Activated CD4-positive, alpha-beta T cell treated with anti-CD3 and anti-CD28 coated beads, Interleukin-2, amount 50 U/mL, for 48 hours (primary cell): ENCODE measurements around the gene WHRN.

Source experiments
- DNase-seq, 2 experiments: peaks; one replicate each; pipeline ENCODE4 v3.0.0-alpha.2; 2020

WHRN gene

DNA sequence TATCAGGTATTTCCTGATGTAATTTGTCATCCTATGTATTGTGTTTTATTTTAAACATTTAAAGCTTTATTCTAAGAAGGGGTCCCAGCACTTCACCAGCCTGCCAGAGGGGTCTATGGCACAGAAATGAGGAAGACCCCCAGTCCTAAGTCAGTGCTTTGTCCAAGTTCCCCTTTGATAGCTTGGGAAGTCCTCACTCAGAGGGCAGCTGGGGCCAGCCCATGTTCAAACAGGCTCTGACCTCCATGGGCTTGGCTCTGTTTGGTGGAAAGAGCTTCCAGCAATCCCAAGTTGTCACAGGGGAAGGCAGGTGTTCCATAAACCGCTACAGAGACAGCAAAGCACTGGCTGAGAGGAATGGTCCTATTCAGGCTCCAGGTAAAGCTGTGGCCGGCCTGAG, 90.9 kb downstream of the WHRN start:
- DNase-seq: no peak

DNA sequence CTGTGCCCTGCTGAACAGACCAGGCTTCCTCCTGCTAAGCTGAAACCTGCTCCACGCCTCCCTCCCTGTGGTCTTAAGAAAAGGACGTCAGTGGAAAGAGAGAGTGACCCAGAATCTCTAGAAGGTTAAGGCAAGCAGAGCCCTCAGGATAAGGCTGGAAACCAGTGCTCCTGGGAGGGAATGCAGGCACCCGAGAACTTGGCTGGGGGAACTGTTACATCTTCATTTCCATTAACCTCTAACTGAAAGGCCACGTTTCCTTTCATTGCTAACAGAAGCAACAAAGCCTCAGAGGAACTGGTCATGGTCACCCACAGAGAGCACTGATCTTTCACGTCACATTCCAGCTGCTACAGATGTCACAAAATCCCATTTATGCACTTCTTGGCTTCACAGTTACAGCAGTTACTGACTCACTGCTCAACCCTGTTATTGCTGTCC, 91.4 kb downstream of the WHRN start:
- no peak for DNase-seq

DNA sequence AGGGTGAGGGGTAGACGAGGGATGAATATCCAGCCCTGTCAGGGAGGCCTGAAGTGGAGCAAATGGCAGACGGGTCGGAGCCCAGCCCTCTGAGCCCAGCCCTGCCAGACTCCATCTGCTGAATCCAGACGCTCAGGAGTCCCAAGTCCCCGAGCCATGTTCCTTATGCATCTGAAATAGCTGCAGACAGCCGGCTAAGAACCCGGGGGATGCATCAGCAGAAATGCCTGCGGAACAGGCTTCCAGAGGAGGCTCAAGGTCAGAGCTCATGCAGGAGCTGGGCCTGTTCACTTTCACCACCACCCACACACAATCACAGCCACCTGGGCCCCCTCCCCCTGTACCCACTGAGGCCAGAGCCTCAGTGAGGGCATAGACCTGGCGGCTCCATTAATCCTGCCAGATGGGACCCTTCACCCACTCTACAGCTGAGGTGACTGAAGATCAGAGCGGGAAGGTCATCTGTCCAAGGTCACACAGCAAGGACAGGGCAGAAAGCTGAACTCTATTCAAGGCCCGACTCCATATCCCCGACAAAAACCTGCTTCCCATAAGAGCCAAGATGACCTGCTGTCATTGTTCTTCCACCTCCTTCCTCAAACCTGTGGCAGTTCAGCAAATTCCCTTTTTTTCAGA, 93.1 kb downstream of the WHRN start:
- DNase-seq: no peak

DNA sequence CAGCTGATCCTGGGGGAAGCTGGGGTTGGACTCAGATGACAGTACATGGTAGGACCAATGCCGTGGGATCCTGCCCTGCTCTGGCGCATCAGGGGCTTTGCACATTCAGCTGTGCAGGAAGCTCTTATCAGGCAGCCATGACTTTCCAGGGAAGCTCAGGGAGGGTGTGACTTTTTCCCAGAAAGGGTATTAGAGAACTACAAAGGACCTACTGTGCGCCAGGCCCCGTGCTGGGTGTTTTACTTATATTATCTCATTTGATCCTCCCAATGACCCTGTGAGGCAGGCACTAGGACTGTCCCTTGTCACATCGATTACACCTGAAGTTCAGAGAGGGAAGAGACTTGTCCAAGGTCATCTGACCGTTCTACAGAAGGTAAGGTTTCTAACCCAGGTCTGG, 93.8 kb downstream of the WHRN start:
- no peak for DNase-seq

DNA sequence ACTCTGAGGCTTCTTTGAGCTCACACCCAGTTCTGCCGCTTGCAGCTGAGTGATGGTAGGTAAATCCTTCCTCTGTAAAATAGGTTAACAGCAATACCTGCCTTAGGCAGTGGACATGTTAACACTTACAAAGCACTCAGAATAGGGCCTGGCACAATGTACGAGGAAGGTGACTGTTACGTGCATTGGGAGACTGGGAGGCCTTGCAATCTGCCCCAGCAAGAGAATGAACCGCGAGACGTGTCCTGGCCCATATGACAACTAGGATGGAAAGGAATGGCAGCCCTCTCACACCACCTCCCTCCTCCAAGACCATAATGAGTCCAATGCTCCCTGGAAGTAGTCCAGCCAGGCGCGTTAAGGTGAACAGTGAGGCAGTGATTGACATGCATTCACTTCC, 94.4 kb downstream of the WHRN start:
- DNase-seq: no peak

DNA sequence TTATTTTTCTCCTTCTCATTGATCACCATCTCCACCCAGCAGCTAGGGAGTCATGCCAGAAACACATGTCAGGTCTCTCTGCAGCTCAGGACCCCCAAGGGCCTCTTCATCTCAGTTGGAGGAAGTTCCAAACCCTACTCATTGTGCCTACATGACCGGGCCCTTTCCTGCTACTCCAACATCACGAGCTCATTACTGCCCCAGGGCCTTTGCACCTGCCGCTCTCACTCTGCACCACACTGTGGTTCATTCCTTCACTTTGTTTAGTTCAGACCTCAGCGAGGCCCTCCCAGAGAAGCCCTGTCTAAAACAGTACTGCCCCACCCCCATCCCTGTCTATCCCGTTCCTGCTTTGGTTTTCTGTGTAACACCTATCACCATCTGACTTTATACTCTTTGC, 95.4 kb downstream of the WHRN start:
- no peak for DNase-seq

DNA sequence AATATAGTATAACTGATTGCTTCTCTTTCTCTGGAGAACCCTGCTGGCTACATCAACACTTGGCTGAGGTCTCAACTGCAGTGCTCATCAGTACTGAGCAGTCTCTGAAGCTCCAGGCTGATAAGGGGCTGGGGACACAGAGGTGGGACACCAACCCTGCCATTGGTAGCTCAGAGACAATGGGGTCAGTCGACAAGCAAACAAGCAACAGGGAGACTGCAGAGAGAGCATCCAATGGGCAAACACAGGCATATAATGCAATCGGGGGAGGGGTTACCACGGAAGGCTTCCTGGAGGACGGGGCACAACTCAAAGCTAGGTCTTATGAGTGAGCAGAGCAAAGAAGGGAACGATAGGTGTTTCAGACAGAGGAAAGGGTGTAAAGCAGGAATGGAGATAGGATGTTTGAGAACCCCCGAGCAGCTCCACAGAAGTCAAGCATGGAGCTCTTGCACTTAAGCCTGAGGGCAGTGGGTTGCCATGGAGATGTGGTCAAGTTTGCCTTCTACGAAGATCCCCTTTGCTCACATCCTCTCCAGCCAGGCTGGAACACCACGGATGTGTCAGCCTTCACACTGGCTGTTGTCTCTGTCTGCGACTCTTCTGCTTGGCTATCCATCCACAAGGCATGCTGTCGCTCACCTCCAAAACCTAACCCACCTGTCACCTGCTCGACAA, 96.0 kb downstream of the WHRN start:
- no peak for DNase-seq

DNA sequence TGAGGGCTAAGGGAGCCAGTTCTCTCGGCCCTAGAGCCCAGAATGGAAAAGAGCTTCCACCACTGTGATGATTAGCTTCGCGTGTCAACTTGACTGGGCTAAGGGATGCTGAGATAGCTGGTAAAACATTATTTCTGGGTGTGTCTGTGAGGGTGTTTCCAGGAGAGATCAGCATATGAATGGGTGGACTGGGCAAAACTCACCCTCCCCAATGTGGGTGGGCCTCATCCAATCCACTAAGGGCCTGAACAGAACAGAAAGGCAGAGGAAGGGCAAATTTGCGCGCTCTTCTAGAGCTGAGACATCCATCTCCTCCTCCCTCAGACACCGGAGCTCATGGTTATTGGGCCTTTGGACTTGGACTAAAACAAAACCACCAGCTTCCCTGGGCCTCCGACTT, 96.6 kb downstream of the WHRN start:
- no peak for DNase-seq

DNA sequence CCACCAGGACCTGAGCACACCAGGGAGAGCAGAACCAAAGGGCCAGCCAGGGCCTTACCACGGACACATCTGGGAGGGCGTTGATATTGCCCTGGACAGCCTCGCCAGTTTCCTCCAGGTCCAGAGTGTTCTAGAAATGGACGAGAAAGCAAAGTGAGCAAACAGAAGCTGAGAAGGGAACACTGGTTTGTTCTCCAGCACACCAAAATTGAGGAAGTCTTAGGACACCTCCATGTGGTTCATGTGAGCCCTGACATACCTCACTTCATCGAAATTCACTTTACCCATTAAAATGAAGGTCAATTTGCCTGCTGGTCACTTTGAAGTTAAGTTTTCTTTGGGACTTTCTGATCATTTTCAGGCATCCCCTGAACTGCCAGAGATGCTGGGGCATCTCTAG, 97.4 kb downstream of the WHRN start:
- DNase-seq: no peak

DNA sequence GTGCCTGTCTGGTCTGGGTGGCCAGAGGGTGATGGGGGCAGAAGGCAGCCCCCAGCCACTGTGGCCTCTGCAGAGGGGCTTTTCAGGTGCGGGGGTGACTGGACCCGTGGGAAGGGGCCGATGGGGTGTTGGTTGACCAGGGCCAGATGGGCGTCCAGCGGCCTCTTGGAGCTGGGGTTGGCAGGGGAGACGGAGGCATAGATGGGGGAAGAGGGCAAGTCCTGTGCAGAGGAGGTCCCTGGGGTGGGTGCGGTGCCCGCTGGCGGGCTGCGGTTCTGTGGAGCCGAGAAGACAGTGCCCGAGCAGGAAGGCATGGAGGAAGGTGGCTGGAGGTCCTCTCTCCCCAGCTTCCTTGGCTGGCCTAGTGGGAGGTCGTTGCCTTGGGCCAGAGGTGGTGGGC, 98.8 kb downstream of the WHRN start:
- no peak for DNase-seq

DNA sequence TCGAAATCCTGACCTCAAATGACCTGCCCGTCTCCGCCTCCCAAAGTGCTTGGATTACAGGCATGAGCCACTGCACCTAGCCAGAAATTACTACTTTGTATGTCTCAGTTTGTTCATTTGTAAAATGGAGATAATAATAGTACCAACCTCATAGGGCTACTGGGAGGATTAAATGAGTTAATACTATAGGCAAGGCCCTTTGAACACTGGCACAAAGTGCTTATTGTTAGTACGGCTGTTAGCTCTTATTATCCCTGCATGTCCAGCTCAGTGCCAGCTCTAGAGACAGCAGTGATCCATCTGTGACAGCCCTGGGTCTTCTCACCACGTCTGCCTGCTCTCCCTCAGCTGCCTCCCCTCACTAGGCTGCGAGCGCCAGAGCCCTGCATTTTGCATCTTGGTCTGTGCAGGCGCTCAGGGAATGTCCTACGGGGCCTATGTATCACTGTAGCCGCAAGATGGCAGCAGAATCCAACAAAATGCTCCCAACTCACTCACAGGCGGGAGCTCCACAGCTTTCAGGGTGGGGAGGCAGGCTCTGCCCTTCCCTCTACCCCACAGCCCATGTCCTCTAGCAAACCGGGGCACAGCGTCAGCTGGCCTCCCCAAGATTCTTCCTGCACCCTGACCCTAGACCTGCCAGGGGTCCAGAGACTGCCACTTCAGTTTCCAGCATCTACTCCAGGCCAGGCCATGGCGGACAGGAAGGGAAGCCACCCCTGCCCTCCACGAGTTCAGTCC, 99.8 kb downstream of the WHRN start:
- peak; percentile 79 to 83 for DNase-seq

DNA sequence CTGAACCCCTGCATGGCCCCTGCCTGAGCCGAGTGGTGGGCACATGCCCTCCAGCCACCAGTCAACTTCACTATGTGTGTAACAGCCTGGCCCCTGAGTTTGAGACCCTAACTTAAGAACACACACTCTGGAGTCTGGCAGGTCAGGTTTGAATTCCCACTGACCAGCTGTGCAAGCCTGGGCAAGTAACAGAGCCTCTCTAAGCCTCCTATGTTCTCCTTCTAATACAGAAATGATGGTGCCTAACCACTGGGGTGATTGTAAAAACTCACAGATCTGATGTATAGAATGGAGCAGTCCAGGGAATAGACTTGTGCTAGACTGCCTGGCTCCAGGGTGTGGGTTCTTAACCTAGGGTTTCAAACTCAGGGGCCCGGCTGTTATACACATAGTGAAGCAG, 100.7 kb downstream of the WHRN start:
- DNase-seq: no peak

DNA sequence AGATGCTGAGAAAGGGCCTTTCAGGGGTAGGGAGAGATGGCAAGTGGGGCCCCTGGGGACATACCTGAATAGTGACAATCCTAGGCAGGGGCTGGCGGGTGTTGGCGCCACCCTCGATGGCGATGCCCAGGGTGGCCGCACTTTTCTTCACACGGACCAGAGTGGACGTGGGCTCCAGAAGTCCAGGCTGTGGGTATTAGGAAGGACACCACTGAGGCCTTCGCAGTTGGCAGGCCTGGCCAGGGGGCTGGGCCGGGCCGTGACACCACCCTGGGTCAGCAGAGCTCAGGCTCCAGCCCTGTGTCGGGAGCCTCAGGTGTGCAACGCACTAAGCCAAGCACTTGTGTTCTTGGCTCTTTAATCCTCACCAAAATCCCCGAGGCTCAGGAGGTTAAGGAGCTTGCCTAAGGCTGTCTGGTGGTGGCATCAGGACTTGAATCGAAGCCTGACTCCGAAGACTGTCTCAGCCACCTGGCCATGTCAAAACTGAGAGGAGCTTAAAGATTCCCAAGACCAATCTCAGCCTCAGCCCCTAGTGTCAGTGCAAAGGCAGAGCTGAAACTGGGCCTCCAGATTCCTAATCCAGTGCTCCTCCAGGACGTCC, 102.0 kb downstream of the WHRN start:
- DNase-seq: no peak

DNA sequence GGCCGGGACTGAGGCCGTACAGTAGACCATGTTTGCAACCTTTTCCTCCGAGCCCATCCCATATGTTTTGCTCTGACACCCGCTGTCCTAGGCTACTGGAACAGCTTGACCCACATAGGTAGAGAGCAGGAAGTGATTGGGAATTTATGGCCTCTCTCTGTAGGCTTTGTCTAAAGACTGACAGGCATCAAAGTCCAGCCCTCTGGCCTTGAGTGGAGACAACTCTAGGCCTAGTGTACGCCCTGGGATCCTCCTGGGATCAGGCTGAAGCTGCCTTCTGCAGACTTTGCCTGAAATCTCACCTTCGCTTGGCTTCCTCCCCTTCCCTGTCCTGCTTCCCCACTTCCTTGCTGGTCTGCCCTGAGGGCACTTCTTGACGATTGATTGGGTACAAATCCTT, 103.9 kb downstream of the WHRN start:
- no peak for DNase-seq

DNA sequence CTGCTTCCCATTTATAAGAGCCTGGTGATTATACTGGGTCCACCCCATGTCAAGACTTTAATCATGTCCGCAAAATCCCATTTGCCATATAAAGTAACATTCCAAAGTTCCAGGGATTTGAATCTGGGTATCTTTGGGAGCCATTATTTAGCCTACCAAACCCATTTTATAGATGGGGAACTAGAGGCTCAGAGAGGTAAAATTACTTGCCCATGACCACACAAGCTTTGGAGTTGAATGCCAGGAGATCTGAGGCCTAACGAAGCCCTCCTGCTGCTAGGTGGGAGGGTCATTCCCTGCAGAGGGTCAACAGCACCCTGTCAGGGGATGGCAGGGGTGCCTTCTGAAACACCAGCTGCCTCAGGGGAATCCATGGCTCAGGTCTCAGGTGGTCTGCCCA, 104.5 kb downstream of the WHRN start:
- no peak for DNase-seq

DNA sequence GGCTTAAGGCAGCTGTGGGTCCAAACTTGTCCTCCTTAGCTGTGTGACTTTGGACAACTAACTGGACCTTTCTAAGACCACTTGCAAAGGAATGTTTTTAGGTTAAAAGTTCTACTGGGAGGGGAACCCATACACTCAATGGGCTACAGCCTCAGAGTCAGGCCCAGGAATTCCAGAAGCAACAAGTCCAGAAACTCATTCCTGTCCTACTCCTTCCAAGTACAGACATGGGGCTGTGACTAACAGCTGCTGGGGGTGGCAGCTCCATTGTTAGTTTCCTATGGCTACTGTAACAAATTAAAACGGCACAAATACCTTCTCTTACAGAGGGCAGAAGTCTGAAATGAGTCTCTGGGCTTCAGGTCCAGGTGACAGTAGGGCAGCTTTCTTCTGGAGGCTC, 105.1 kb downstream of the WHRN start:
- no peak for DNase-seq

DNA sequence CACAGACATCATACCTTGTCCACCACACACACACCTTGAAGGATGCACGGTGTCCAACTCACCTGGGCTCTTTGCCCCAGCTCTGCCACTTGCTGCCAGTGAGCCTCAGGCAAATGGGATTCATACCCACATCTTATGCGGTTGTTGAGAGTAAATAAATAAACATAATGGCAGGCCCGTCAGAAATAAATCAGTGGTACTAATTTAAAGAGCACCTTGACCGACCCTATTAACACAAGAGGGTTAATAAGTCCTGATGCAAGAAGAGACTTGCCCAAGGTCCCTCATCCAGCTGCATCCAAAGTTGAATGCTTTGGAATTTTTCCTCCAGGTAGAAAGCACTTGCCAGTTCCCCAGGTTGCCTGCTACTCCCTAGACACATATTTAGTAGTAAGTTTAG, 105.9 kb downstream of the WHRN start:
- no peak for DNase-seq

DNA sequence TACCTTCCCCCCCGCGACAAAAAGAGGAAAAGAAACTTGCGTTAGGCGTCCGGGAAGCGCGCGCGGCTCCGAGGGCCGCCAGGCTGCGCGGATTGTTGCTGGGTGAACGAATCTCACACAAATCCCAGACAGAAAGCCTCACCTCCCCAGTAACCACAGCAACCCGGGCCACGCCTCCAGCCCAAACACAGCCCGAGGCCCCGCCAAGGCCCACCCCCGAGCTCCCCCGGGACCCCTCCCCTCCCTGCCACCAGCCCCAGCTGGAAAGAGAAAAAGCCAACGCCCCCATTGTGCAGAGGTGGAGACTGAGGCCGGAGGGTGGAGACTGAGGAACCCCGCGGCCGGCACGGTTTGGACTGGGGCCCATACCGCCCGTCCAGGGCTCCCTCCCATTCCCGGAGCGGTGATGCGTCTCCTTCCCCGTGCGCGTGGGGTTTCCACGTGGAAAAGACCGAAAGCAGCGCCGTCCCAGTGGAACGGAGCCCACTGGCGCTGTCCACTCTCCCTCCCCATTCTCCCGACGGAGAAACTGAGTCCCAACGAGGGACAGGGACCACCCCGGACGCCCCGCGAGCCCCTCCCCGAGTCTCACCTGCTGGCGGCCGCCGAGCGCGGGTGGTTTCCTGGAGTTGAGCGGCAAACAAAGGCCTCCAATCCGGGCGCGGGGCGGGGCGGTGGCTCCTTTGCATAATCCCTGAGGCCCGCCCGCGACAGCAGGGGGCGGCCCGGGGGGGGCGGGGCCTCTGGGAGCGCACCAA, 107.2 kb downstream of the WHRN start:
- peak; percentile 98 for DNase-seq

DNA sequence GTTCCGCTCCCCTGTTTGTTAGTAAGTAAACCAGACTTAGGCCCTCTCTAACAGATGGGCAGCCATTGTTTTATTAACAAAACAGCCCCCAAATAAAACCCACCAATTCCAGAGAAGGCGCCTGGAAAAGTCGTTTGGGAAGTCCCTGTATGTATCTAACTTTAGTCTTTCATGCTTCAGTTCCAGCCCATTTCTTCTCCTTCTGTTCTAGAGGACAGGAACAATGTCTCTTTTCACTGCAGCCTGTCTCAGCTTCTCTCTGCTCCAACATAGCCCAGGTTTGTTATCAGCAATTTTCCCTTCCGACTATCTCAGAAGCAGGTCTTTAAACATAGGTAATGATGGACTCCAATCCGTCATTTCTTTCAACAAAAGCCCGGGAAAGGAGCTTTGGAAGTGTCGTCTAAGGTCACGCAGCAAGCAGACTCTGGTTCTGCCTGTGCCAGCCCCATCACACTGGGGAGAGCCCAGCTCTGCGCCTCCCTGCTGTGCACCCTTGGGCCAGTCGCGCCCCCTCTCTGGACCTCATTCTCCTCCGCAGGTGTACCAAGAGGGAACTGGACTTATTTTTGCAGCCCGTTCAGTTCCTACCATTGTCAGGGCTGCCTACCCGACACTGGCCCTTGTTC, 107.9 kb downstream of the WHRN start:
- no peak for DNase-seq

DNA sequence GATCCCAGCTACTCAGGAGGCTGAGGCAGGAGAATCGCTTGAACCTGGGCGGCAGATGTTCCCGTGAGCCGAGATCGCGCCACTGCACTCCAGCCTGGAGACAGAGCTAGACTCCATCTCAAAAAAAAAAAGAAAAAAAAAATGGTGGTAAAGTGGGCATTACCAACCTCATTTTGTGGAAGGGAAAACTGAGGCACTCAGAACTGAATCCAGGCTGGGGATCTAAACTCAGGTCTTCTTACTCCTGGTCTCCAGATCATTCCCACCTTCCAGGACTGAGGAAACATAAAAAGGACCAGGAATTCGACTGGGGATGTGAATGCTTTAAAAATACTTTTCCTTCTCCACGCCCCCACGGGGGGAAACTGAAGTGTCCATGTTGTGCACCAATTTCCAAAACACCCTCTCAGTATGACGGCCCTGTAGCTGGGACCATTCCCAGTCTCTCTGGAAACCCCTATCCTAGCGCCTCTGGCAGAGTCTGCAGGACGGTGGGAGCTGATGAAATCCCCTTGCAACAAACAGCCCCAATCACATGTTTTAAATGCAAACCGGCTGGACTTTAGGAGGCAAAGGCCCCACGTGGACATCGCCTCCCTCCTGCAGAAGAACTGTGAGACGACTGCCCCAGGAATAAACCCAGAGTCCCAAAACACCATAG, 108.6 kb downstream of the WHRN start:
- no peak for DNase-seq

DNA sequence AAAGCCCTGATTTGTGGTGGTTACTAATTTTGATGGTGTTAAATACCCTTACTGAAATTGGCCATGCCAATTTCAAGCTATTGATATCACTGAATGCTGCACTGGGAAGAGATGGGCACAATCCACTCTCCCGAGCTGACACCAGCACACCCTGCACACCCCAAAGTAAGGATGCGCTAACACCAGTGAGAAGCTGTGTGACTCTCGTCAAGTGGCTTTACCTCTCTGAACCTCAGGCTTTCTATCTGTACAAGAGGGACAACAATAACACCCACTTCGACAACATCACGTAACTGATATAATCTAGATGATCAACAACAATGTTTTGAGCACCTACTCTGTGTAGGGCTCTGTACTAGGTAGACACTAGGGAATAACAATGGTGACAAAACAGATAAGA, 109.5 kb downstream of the WHRN start:
- DNase-seq: no peak

DNA sequence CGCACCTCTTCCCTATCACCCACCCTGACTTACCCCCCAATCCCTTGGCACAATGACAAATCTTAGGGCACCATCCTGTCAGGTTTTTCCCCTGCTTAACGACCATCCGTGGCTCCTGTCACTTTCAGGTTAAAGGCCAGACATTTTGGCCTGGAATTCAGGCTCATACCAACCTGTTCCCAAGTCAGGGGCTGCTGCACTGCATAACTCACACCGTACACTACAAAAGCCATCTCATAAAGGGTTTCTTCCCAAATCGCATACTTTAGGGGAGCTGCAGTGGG, 110.0 kb downstream of the WHRN start:
- no peak for DNase-seq
